Panc1 (cell line): Measurements from ENCODE around the gene PPP1R26. TPM values are rescaled to one million over a fixed set of nuclear protein-coding genes. Genes with fewer than 3 reads are reported as not detected.
A peak's percentile ranks its signal among the peaks of the same experiment; 100 is the strongest.
"Not testable (repeated sequence)": the region's sequence is repeated elsewhere in the genome, so short reads cannot be mapped to it uniquely, and the experiment has no call there.

ENCODE experiments used
- ATAC-seq: fragments of 200-7000 bp; cut with Tn5 transposase; 2 replicates; pipeline ENCODE4 v1.9.1; 2020; ENCODE audit warnings: mild to moderate bottlenecking, moderate library complexity
- Bru-seq: library from RNA; stranded (reverse); fragments of 400-500 nt; gene quantifications from one replicate; lab custom pipeline; 2021; lab: Mats Ljungman, UMichigan
- BruChase-seq, 2 experiments: library from RNA; stranded (reverse); fragments of 400-500 nt; gene quantifications; one replicate each; lab custom pipeline; 2021; lab: Mats Ljungman, UMichigan
- BruUV-seq: library from RNA; stranded (reverse); fragments of 400-500 nt; replicated peaks from 2 replicates; lab custom pipeline; 2021; lab: Mats Ljungman, UMichigan
- CTCF ChIA-PET: fragments of 300-600 bp; sonication (Branson Sonifier 250); formaldehyde crosslinking; loops from one replicate; lab custom pipeline; 2022; ENCODE audit warnings: antibody characterized with exemption; lab: Charles Lee
- POLR2A ChIA-PET: fragments of 300-600 bp; sonication (Branson Sonifier 250); formaldehyde crosslinking; loops from one replicate; lab custom pipeline; 2022; ENCODE audit warnings: antibody characterized with exemption; lab: Charles Lee
- DNase-seq: peaks from one replicate; pipeline ENCODE4 v3.0.0-alpha.2; 2010; ENCODE audit warnings: low read depth, low spot score
- H3K27ac ChIP-seq: 2 replicates; pipeline ENCODE4 v1.5.1; 2011; ENCODE audit warnings: mild to moderate bottlenecking, low read length, inconsistent platforms
- H3K27me3 ChIP-seq: fragments of 200-500 bp; sonication (Bioruptor generic); 2 replicates; pipeline ENCODE4 v1.6.0; 2014; ENCODE audit warnings: low read length, inconsistent platforms; ENCODE audit not compliant: control insufficient read depth, insufficient read depth
- H3K36me3 ChIP-seq: fragments of 200-500 bp; sonication (Bioruptor generic); 2 replicates; pipeline ENCODE4 v1.5.1; 2014; ENCODE audit warnings: inconsistent platforms, mild to moderate bottlenecking, low read length, moderate library complexity; ENCODE audit not compliant: control insufficient read depth, insufficient read depth
- H3K4me1 ChIP-seq: 2 replicates; pipeline ENCODE4 v1.5.1; 2011; ENCODE audit warnings: inconsistent platforms, mild to moderate bottlenecking, low read length, moderate library complexity; ENCODE audit not compliant: control insufficient read depth, insufficient read depth
- H3K4me3 ChIP-seq, 2 experiments: 2 replicates each; pipeline ENCODE4 v1.5.1; 2011 to 2012; ENCODE audit warnings: low read depth in 2 of 2, low read length in 2 of 2, mild to moderate bottlenecking in 2 of 2, inconsistent platforms in 1 of 2, moderate library complexity in 1 of 2
- H3K9me3 ChIP-seq: fragments of 200-500 bp; sonication (Bioruptor generic); 2 replicates; pipeline ENCODE4 v1.5.1; 2014; ENCODE audit warnings: low read depth, mild to moderate bottlenecking, inconsistent platforms, low read length, moderate library complexity; ENCODE audit not compliant: control insufficient read depth, insufficient read depth
- CTCF ChIP-seq: fragments of 450-650 bp; IDR thresholded peaks from 2 replicates; pipeline ENCODE4 v1.5.1; 2017; ENCODE audit warnings: mild to moderate bottlenecking
- POLR2AphosphoS5 ChIP-seq: IDR thresholded peaks from 2 replicates; pipeline ENCODE4 v1.6.1; 2012; ENCODE audit warnings: mild to moderate bottlenecking, low read depth, low read length, moderate library complexity
- REST ChIP-seq, 2 experiments: IDR thresholded peaks; 2 replicates each; pipeline ENCODE4 v1.6.1; 2011 to 2012; ENCODE audit warnings: low read depth in 2 of 2, control low read depth in 1 of 2, low read length in 1 of 2, mild to moderate bottlenecking in 1 of 2, moderate library complexity in 1 of 2; ENCODE audit not compliant: insufficient read depth in 1 of 2
- SIN3A ChIP-seq: IDR thresholded peaks from 2 replicates; pipeline ENCODE4 v1.6.1; 2012; ENCODE audit warnings: low read depth, mild to moderate bottlenecking, low read length, moderate library complexity, borderline replicate concordance; ENCODE audit not compliant: insufficient read depth
- TCF7L2 ChIP-seq: IDR thresholded peaks from 2 replicates; pipeline ENCODE4 v1.6.1; 2011; ENCODE audit warnings: mild to moderate bottlenecking, low read depth, low read length, inconsistent platforms
- in situ Hi-C: cut with HindIII; loops from 2 replicates; pipeline ENCODE4 v1.10.0; 2016; ENCODE audit warnings: low sequenced_read_pairs, low pct_unique_long_range_greater_than_20kb
- intact Hi-C: fragments of 100-400 bp; cut with micrococcal nuclease; formaldehyde crosslinking; loops from one replicate; pipeline ENCODE4 v1.10.0; 2022; ENCODE audit not compliant: unreplicated experiment
- long read RNA-seq: library from polyadenylated mRNA; unstranded; transcript quantifications from one replicate; pipeline ENCODE4 v2.0.0, GENCODE V29; 2021; ENCODE audit not compliant: unreplicated experiment
- polyA plus RNA-seq: library from polyadenylated mRNA; unstranded; fragments of >200 nt; gene quantifications from one replicate; pipeline ENCODE4 v1.2.1, GENCODE V29; 2012; ENCODE audit warnings: missing spikeins; ENCODE audit not compliant: insufficient read length
- total RNA-seq: library from RNA; stranded (reverse); gene quantifications from one replicate; pipeline ENCODE4 v1.2.1, GENCODE V29; 2021; ENCODE audit not compliant: unreplicated experiment

Gene PPP1R26
- total RNA-seq = 17.5 TPM
- 15.6 TPM for polyA plus RNA-seq
- Bru-seq, nascent RNA = percentile 50 among the genes with signal in this experiment
- BruChase-seq, experiment 1, labeled RNA remaining after a 2-hour chase = percentile 71 among the genes with signal in this experiment
- percentile 74 among the genes with signal in this experiment for BruChase-seq, experiment 2, labeled RNA remaining after a 6-hour chase
- long read RNA-seq, full-length matches to known transcripts = 37 of 40 reads
- long read RNA-seq, partial matches to known transcripts = 1 of 40 reads
- long read RNA-seq, other reads (novel, unspliced or antisense) = 2 of 40 reads

- ChIA-PET POLR2A (no interaction called here), CTCF (no interaction called here)
- H3K27ac ChIP-seq = peak within 1 kb of the TSS; percentile 54
- in situ Hi-C loops = no loop called here
- intact Hi-C loops = no loop called here
- H3K4me3 ChIP-seq = peak within 1 kb of the TSS; percentile 64 to 73
- no peaks in the 10 kb centered on the region for H3K27me3 ChIP-seq
- peaks cover 3% of the 10 kb centered on the region; the same call in 1 of the 2 replicates for H3K36me3 ChIP-seq
- no peak for DNase-seq
- TF ChIP-seq REST (IDR thresholded peaks at IDR 0.05; ENCODE audit: insufficient read depth in 1 of 2, low read depth in 2 of 2, low read length in 1 of 2) (no peak), POLR2AphosphoS5 (no peak), CTCF (no peak), SIN3A (no peak), TCF7L2 (no peak)
- peaks cover 3% of the 10 kb centered on the region; the same call in 1 of the 2 replicates for H3K4me1 ChIP-seq
- H3K9me3 ChIP-seq = no peaks in the 10 kb centered on the region
- peak; percentile 69 for ATAC-seq
- no TSS peak for BruUV-seq
Measured at GRCh38 chr9:135479469-135480052, at the start of gene PPP1R26. PPP1R26 (plus strand) TSS chr9:135479782; CDS start chr9:135484511, 4,729 bp downstream.

- H3K27ac ChIP-seq = no peak overlapping the region
- H3K4me3 ChIP-seq = no peak overlapping the region
- intact Hi-C loops (no loop called here), in situ Hi-C loops (no loop called here)
- ChIA-PET POLR2A (no interaction called here), CTCF (no interaction called here)
- H3K4me1 ChIP-seq = no peaks in the 10 kb centered on the region
- no peaks in the 10 kb centered on the region for H3K9me3 ChIP-seq
- H3K36me3 ChIP-seq = no peaks in the 10 kb centered on the region
- ATAC-seq = no peak
- DNase-seq = no peak
- no peaks in the 10 kb centered on the region for H3K27me3 ChIP-seq
- BruUV-seq = no TSS peak
- TF ChIP-seq POLR2AphosphoS5 (no peak), CTCF (no peak), REST (IDR thresholded peaks at IDR 0.05; ENCODE audit: insufficient read depth in 1 of 2, low read depth in 2 of 2, low read length in 1 of 2) (no peak), TCF7L2 (no peak), SIN3A (no peak)
Measured at GRCh38 chr9:135437259-135437658, 42.3 kb upstream of the PPP1R26 start.

- BruUV-seq, intact Hi-C loops, ATAC-seq, DNase-seq, H3K36me3 ChIP-seq, H3K4me3 ChIP-seq, H3K27ac ChIP-seq, H3K27me3 ChIP-seq, CTCF ChIA-PET, POLR2A ChIA-PET, in situ Hi-C loops, H3K4me1 ChIP-seq, H3K9me3 ChIP-seq: not testable (repeated sequence)
Measured at GRCh38 chr9:135437696-135438095, 41.9 kb upstream of the PPP1R26 start.
